Sigmoid colon (tissue), 4 donors: Measurements from ENCODE around the gene LRRC8D.

Experiments used
- POLR2AphosphoS5 ChIP-seq, 4 donors: sonication (generic); formaldehyde crosslinking; IDR thresholded peaks; one replicate each; pipeline ENCODE4 v1.6.1; 2017; ENCODE audit warnings: antibody characterized with exemption in 4 of 4
- TF ChIP-seq, protein P1 (sequence below), 4 experiments: fragments of 450-650 bp in 3 of 4; fragments of 200-600 bp in 1 of 4; IDR thresholded peaks; one replicate each; pipeline ENCODE4 v1.5.1; 2016 to 2019; ENCODE audit warnings: antibody characterized with exemption in 4 of 4, mild to moderate bottlenecking in 3 of 4, moderate library complexity in 2 of 4

DNA sequence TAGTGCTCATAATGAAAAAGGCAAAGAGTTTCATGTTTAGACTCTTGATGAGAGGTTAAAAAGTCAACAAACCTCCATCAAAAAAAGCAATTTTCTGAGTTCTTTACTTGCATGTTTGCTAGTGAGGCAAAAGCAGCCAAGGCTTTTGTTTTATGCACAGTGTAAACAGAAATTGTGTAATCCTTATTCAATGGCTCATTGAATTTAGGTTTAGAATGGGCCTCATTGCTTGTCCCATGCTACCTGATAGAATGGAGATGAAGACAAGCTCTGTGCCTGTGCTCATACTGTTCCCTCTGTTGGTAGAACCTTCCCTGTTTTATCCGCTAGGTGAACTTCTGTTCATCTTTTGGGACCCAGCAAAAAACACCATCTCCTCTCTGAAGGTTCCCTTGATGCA lies 10.0 kb upstream of the LRRC8D start:
- TF ChIP-seq, protein P1, sequence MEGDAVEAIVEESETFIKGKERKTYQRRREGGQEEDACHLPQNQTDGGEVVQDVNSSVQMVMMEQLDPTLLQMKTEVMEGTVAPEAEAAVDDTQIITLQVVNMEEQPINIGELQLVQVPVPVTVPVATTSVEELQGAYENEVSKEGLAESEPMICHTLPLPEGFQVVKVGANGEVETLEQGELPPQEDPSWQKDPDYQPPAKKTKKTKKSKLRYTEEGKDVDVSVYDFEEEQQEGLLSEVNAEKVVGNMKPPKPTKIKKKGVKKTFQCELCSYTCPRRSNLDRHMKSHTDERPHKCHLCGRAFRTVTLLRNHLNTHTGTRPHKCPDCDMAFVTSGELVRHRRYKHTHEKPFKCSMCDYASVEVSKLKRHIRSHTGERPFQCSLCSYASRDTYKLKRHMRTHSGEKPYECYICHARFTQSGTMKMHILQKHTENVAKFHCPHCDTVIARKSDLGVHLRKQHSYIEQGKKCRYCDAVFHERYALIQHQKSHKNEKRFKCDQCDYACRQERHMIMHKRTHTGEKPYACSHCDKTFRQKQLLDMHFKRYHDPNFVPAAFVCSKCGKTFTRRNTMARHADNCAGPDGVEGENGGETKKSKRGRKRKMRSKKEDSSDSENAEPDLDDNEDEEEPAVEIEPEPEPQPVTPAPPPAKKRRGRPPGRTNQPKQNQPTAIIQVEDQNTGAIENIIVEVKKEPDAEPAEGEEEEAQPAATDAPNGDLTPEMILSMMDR (IDR thresholded peaks at IDR 0.05): no peak
- TF ChIP-seq POLR2AphosphoS5 (IDR thresholded peaks at IDR 0.05): no peak
